Measurements from ENCODE around the gene PRPSAP1. TPM values are rescaled to one million over a fixed set of nuclear protein-coding genes. Genes with fewer than 3 reads are reported as not detected.

The PRPSAP1 gene
- total RNA-seq, 1 donor from 2014 or later, result 68.5 TPM

DNA sequence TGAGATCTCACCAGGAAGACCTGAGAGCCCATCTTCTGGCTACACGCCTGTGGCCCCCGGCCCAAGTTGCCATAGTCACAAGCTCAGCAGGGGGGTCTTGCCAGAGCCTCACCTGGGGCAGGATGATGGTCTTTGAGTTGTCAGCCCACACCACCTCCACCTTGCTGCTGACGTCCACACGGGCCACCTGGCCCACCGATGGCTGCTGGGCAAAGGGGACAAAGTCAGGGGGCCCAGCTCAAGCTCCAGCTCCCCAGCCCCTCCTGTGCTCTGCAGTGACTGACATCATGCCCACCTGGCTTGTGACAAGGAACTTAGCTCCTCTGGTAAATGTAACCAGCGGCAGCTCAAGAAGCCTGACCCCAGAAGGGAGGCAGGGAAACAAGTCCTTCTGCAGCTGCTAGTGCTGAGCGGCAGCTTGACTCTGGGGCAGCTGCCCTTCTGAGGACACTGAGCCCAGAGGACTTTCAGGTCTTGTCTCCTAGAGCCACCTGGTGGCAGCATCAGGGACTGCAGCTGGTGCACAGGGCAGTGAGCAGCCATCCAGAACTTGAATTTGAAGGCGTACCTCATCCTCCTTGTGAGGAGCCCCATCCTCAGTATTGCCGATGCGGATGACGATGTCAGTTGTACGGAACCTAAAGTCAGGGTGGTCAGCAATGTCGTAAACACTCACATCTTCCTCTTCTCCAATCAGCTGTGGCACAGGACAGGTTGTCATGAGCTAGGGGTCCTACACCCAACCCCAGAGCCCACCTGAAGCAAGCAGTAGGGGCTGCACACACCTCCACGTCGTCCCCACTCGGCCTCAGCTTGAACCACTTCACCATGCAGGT is 44.2 kb upstream of the PRPSAP1 start:
- Mint-ChIP-seq H3K27ac (ENCODE audit: unreplicated experiment) (peak overlapping the region; percentile 84), H3K36me3 (ENCODE audit: unreplicated experiment) (no peaks in the 10 kb centered on the region), H3K9me3 (ENCODE audit: unreplicated experiment) (peaks cover 9% of the 10 kb centered on the region), H3K4me3 (ENCODE audit: unreplicated experiment) (no peak overlapping the region), H3K4me1 (ENCODE audit: low read depth, unreplicated experiment) (peaks cover 8% of the 10 kb centered on the region), H3K27me3 (ENCODE audit: unreplicated experiment) (peaks cover 11% of the 10 kb centered on the region)
- peak; percentile 98 for DNase-seq
- TF ChIP-seq, protein P1, sequence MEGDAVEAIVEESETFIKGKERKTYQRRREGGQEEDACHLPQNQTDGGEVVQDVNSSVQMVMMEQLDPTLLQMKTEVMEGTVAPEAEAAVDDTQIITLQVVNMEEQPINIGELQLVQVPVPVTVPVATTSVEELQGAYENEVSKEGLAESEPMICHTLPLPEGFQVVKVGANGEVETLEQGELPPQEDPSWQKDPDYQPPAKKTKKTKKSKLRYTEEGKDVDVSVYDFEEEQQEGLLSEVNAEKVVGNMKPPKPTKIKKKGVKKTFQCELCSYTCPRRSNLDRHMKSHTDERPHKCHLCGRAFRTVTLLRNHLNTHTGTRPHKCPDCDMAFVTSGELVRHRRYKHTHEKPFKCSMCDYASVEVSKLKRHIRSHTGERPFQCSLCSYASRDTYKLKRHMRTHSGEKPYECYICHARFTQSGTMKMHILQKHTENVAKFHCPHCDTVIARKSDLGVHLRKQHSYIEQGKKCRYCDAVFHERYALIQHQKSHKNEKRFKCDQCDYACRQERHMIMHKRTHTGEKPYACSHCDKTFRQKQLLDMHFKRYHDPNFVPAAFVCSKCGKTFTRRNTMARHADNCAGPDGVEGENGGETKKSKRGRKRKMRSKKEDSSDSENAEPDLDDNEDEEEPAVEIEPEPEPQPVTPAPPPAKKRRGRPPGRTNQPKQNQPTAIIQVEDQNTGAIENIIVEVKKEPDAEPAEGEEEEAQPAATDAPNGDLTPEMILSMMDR (IDR thresholded peaks at IDR 0.05; ENCODE audit: partially characterized antibody, unreplicated experiment), result peak; percentile 98

DNA sequence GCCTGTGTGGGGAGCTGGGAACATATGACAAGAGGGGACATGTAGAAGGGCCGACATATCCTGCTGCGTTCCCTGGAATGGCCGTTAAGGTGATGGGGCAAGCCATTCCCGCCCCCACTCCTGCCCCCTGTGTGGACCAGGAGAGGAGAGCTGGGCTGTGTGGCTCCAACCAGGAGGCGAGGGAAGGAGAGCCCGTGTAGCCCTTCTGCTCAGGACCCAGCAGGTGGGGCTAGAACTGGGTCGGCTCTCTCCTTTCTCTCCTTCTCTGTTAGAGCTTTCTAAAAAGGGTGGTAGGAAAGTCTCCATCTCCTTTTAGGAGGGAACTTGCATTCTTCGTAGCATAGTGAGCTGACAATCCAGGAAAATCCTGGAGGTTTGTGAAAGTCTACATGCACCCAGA is 43.5 kb upstream of the PRPSAP1 start:
- Mint-ChIP-seq H3K36me3 (ENCODE audit: unreplicated experiment) (no peaks in the 10 kb centered on the region), H3K27me3 (ENCODE audit: unreplicated experiment) (peaks cover 9% of the 10 kb centered on the region), H3K27ac (ENCODE audit: unreplicated experiment) (no peak overlapping the region), H3K4me1 (ENCODE audit: low read depth, unreplicated experiment) (peaks cover 7% of the 10 kb centered on the region), H3K9me3 (ENCODE audit: unreplicated experiment) (peaks cover 9% of the 10 kb centered on the region), H3K4me3 (ENCODE audit: unreplicated experiment) (no peak overlapping the region)
- no peak for DNase-seq
- TF ChIP-seq, protein P1 (IDR thresholded peaks at IDR 0.05; ENCODE audit: partially characterized antibody, unreplicated experiment), result no peak

DNA sequence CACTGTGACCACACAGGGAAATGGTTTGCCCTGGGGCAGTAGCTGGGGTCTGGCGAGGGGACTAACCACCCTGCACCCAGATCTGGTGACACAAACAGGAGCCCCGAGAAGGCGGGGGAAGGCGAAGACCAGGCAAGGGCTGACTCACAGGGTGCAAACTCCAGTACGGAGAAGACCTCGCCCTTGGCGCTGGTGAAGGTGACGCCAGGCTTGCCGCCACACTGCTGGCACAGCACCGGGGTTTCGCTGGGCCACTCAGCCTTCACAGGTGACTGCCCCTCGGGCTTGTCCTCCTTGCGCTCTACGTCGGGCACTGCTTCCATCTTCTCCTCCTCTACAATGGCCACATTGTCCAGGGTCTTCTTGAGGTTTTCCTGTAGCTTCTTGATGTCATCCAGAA is 42.3 kb upstream of the PRPSAP1 start:
- Mint-ChIP-seq H3K27ac (ENCODE audit: unreplicated experiment) (no peak overlapping the region), H3K4me1 (ENCODE audit: low read depth, unreplicated experiment) (peaks cover 7% of the 10 kb centered on the region), H3K9me3 (ENCODE audit: unreplicated experiment) (peaks cover 5% of the 10 kb centered on the region), H3K4me3 (ENCODE audit: unreplicated experiment) (no peak overlapping the region), H3K27me3 (ENCODE audit: unreplicated experiment) (peaks cover 9% of the 10 kb centered on the region), H3K36me3 (ENCODE audit: unreplicated experiment) (no peaks in the 10 kb centered on the region)
- DNase-seq, result no peak
- TF ChIP-seq, protein P1 (IDR thresholded peaks at IDR 0.05; ENCODE audit: partially characterized antibody, unreplicated experiment), result no peak

DNA sequence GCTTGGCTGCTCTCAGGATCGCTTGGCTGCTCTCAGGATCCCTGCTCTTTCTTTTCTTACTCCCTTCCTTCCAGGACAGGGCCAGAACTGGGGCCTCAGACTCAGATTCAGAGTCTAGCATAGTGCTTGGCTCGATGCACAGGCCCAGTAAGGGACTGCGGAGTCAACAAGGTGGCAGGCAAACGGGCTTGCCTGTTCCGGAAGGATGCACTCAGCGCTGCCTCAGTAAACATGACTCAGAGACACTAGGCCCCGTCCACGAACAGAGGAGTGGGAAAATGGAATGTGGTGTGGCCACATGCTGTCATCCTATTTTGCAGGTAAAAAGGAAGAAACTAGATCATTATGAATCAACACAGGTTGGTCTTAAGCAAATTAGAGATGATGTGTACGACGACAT is 40.5 kb upstream of the PRPSAP1 start:
- H3K27me3 Mint-ChIP-seq (ENCODE audit: unreplicated experiment), result peaks cover 11% of the 10 kb centered on the region
- DNase-seq, result no peak
- no peaks in the 10 kb centered on the region for H3K9me3 Mint-ChIP-seq (ENCODE audit: unreplicated experiment)
- H3K36me3 Mint-ChIP-seq (ENCODE audit: unreplicated experiment), result no peaks in the 10 kb centered on the region
- H3K4me1 Mint-ChIP-seq (ENCODE audit: low read depth, unreplicated experiment), result peaks cover 17% of the 10 kb centered on the region
- H3K27ac Mint-ChIP-seq (ENCODE audit: unreplicated experiment), result no peak overlapping the region
- no peak overlapping the region for H3K4me3 Mint-ChIP-seq (ENCODE audit: unreplicated experiment)
- TF ChIP-seq, protein P1 (IDR thresholded peaks at IDR 0.05; ENCODE audit: partially characterized antibody, unreplicated experiment), result no peak

DNA sequence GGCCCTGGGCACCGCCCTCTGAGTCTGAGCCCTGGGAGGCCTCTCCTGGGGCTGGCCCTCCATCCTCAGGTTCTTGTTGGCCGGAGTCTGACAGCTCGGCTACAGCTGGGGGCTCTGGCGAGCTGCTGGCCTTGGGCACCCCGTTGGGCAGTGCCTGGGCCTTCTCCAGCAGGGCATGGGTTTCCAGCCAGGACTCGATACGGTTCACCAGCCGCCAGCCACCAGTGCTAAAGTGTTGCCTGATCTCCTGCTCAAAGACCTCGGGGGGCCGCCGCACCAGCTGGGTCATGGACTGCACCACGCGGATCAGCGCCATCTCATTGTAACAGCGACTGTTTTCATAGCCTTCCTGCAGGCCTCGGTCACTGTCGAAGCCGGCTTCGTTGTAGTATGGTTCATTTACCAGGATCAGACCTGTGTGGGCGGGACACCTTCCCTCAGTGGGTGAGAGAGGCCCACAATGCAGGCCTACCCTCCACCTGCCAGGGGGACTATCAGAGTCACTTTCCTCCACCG is 37.5 kb upstream of the PRPSAP1 start:
- Mint-ChIP-seq H3K4me1 (ENCODE audit: low read depth, unreplicated experiment) (peaks cover 20% of the 10 kb centered on the region), H3K4me3 (ENCODE audit: unreplicated experiment) (no peak overlapping the region), H3K9me3 (ENCODE audit: unreplicated experiment) (peaks cover 6% of the 10 kb centered on the region), H3K27me3 (ENCODE audit: unreplicated experiment) (peaks cover 10% of the 10 kb centered on the region), H3K36me3 (ENCODE audit: unreplicated experiment) (no peaks in the 10 kb centered on the region), H3K27ac (ENCODE audit: unreplicated experiment) (no peak overlapping the region)
- no peak for DNase-seq
- TF ChIP-seq, protein P1 (IDR thresholded peaks at IDR 0.05; ENCODE audit: partially characterized antibody, unreplicated experiment), result no peak
